Adrenal gland (tissue), 12 donors: ENCODE measurements around the gene SULT2B1. TPM values are rescaled to one million over a fixed set of nuclear protein-coding genes. Genes with fewer than 3 reads are reported as not detected.

Experiments
- DNase-seq, 7 donors: peaks; one replicate each; pipeline ENCODE4 v3.0.0-alpha.2; 2019 to 2020
- H3K27ac ChIP-seq, 5 donors: fragments of 200-600 bp; sonication (generic) in 4 of 5; 1 replicate in 3 of 5; 2 replicates in 2 of 5; pipeline versions ENCODE4 v1.5.1 to v1.8.0; 2016 to 2020; ENCODE audit warnings: mild to moderate bottlenecking in 1 of 5
- H3K27me3 ChIP-seq: fragments of 200-600 bp; 2 replicates; pipeline ENCODE4 v1.8.0; 2021
- H3K36me3 ChIP-seq, 2 donors: fragments of 200-600 bp; replicated peaks in 1 of 2; 1 replicate in 1 of 2; 2 replicates in 1 of 2; pipeline versions ENCODE4 v1.5.1 to v1.8.0; 2018 to 2022
- H3K4me1 ChIP-seq, 2 donors: fragments of 200-600 bp; replicated peaks in 1 of 2; 1 replicate in 1 of 2; 2 replicates in 1 of 2; pipeline versions ENCODE4 v1.5.1 to v1.8.0; 2018 to 2021
- H3K4me3 ChIP-seq, 4 donors: fragments of 200-600 bp; sonication (generic) in 3 of 4; one replicate each; pipeline ENCODE4 v1.5.1; 2016 to 2018
- H3K9me3 ChIP-seq, 3 donors: fragments of 200-600 bp; sonication (generic) in 1 of 3; replicated peaks in 1 of 3; 1 replicate in 2 of 3; 2 replicates in 1 of 3; pipeline versions ENCODE4 v1.5.1 to v1.8.0; 2016 to 2021
- CTCF ChIP-seq, 6 experiments: fragments of 450-650 bp in 4 of 6; fragments of 200-600 bp in 2 of 6; sonication (generic) in 1 of 6; IDR thresholded peaks; 1 replicate in 5 of 6; 2 replicates in 1 of 6; pipeline versions ENCODE4 v1.5.1 to v1.8.0; 2016 to 2021; ENCODE audit warnings: antibody characterized with exemption in 6 of 6, mild to moderate bottlenecking in 2 of 6, moderate library complexity in 1 of 6
- POLR2A ChIP-seq, 2 donors: fragments of 450-650 bp; IDR thresholded peaks; one replicate each; pipeline ENCODE4 v1.6.1; 2017; ENCODE audit warnings: antibody characterized with exemption in 2 of 2, mild to moderate bottlenecking in 2 of 2, moderate library complexity in 1 of 2
- WGBS, 4 donors: extraction: QIAGEN DNeasy Blood & Tissue Kit in 2 of 4; methylation state at CpG; one replicate each; pipeline versions ENCODE4 v1.1.5 to v1.1.7; 2013 to 2017; 5-methylcytosine and 5-hydroxymethylcytosine counted together
- intact Hi-C, 2 donors: fragments of 100-400 bp; cut with DNase I; formaldehyde crosslinking; loops; one replicate each; pipeline versions ENCODE4 v1.14.1 to v1.15.0; 2022 to 2023
- polyA plus RNA-seq, 3 donors: library from polyadenylated mRNA; stranded (reverse); fragments of 200-250 nt in 2 of 3; fragments of 350-450 nt in 1 of 3; fragmentation: Illumina TruSeq in 1 of 3; extraction: RNeasy Lipid Tissue Mini Kit (QIAGEN cat#74804) in 1 of 3; gene quantifications; one replicate each; pipeline ENCODE4 v1.2.3, GENCODE V29; 2013 to 2014
- total RNA-seq, 9 donors: library from RNA; depleted of rRNA in 4 of 9; stranded (reverse); fragments of >200 nt in 4 of 9; fragments of 120-200 nt in 1 of 9; fragmentation: NEBNext Ultra II Directional in 1 of 9; extraction: Animal tissue kit (Norgen Biotek cat#: 25700) in 1 of 9; gene quantifications; one replicate each; pipeline versions ENCODE4 v1.1.0 to v1.2.4, GENCODE V29; 2013 to 2023
- donor health status: healthy with polysubstance abuse.
- donor health status: Bipolar disorder and iron deficiency.
- donor health status: DM: yes; HTN: yes; CAD: no.
- donor health status: DM: no; HTN: no; CAD: no.
- donor health status: DM: no; HTN: no; CAD: no.
- donor health status: DM: yes; HTN: yes; CAD: no.

SULT2B1 gene
- total and polyA plus RNA-seq, 12 donors: 0.22 to 1.4 (median 0.52) TPM; not detected in 3

DNA sequence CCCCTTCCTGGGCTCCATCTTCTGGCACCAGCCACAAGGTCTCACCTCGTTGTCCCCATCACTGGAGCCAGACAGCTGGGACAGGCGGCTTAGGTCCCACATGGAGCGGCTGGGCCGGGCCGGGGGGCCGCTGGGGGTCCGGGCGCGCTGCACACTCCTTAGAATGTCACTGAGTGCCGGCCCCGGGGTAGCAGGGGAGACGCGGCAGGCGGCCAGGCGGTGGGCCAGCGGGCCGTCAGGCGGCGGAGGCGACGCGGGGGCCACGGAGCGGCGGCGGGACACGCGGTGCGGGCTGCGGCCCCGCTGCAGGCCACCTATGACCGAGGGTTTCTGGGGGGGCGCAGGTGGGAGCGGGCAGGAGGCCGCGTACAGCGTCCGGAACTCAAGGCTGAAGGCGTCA, 51.5 kb downstream of the SULT2B1 start:
- TF ChIP-seq POLR2A (IDR thresholded peaks at IDR 0.05) (no peak), CTCF (IDR thresholded peaks at IDR 0.05) (no peak)
- Histone ChIP-seq H3K4me3 (no peak overlapping the region), H3K9me3 (no peaks in the 10 kb centered on the region), H3K27me3 (no peaks in the 10 kb centered on the region), H3K27ac (no peak overlapping the region), H3K4me1 (no peaks in the 10 kb centered on the region), H3K36me3 (no peaks in the 10 kb centered on the region)
- 85 to 89% (median 87%) methylated on average over 31 to 39 of the region's 39 CpGs; no CpG with 5 or more reads in 1 of the 4 donors for whole genome bisulfite sequencing, 4 donors
- intact Hi-C loops: no loop called here
- no peak for DNase-seq

GRCh38 chr19:48603850-48604249, 51.9 kb downstream of the SULT2B1 start:
- no peak overlapping the region for H3K4me3 ChIP-seq
- no peaks in the 10 kb centered on the region for H3K9me3 ChIP-seq
- no peaks in the 10 kb centered on the region for H3K4me1 ChIP-seq
- H3K36me3 ChIP-seq: no peaks in the 10 kb centered on the region
- H3K27me3 ChIP-seq: no peaks in the 10 kb centered on the region
- DNase-seq: no peak
- 57 to 91% (median 82%) methylated on average over 1 to 9 of the region's 9 CpGs for WGBS, 4 donors
- H3K27ac ChIP-seq: no peak overlapping the region
- intact Hi-C loops: no loop called here
- TF ChIP-seq POLR2A (IDR thresholded peaks at IDR 0.05): no peak
- TF ChIP-seq CTCF (IDR thresholded peaks at IDR 0.05): no peak

DNA sequence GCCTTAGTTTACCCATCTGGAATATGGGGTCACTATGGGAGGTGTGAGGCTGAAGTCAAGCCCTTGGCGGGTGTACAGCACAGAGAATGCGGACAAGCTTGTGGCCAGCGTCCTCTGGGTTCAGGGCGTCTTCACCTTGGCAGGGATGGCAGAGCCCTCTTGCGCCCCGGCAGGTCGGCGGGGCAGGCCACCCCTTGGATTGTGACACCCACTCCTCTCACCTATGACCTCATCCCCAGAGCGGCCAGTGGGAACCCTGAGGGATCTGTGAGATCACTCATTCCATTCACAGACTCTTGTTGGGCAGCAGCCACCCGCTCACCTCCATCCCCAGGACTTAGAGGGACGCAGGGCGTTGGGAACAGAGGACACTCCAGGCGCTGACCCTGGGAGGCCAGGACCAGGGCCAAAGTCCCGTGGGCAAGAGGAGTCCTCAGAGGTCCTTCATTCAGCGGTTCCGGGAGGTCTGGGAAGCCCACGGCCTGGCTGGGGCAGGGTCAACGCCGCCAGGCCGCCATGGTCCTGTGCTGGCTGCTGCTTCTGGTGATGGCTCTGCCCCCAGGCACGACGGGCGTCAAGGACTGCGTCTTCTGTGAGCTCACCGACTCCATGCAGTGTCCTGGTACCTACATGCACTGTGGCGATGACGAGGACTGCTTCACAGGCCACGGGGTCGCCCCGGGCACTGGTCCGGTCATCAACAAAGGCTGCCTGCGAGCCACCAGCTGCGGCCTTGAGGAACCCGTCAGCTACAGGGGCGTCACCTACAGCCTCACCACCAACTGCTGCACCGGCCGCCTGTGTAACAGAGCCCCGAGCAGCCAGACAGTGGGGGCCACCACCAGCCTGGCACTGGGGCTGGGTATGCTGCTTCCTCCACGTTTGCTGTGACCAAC, 54.7 kb downstream of the SULT2B1 start, which contains the start of gene SPACA4:
TSS of gene SPACA4 (plus strand) at position 280 of the 896 bp plus-strand sequence. CDS start at position 517, 237 bp downstream.
- Histone ChIP-seq H3K27ac (no peak within 1 kb of the TSS), H3K4me1 (no peaks in the 10 kb centered on the region), H3K9me3 (no peaks in the 10 kb centered on the region), H3K27me3 (no peaks in the 10 kb centered on the region), H3K36me3 (no peaks in the 10 kb centered on the region), H3K4me3 (no peak within 1 kb of the TSS)
- no peak for TF ChIP-seq POLR2A (IDR thresholded peaks at IDR 0.05)
- no peak for TF ChIP-seq CTCF (IDR thresholded peaks at IDR 0.05)
- 82 to 91% (median 86%) methylated on average over 6 to 39 of the region's 39 CpGs for WGBS, 4 donors
- intact Hi-C loops: no loop called here
- no peak for DNase-seq

- intact Hi-C loops: no loop called here
- no peaks in the 10 kb centered on the region for H3K27me3 ChIP-seq
- H3K4me1 ChIP-seq: no peaks in the 10 kb centered on the region
- 74 to 88% (median 80%) methylated on average over 5 to 7 of the region's 7 CpGs for WGBS, 4 donors
- H3K27ac ChIP-seq: no peak overlapping the region
- no peak for DNase-seq
- H3K9me3 ChIP-seq: no peaks in the 10 kb centered on the region
- H3K4me3 ChIP-seq: no peak overlapping the region
- H3K36me3 ChIP-seq: no peaks in the 10 kb centered on the region
- TF ChIP-seq CTCF (IDR thresholded peaks at IDR 0.05) (no peak), POLR2A (IDR thresholded peaks at IDR 0.05) (no peak)
Measured at GRCh38 chr19:48607359-48607755, 55.4 kb downstream of the SULT2B1 start.
